ENCODE measurements around the gene TNC. TPM values are rescaled to one million over a fixed set of nuclear protein-coding genes. Genes with fewer than 3 reads are reported as not detected.

Gene TNC
- polyA plus RNA-seq, 1 experiment, result 648 TPM

DNA sequence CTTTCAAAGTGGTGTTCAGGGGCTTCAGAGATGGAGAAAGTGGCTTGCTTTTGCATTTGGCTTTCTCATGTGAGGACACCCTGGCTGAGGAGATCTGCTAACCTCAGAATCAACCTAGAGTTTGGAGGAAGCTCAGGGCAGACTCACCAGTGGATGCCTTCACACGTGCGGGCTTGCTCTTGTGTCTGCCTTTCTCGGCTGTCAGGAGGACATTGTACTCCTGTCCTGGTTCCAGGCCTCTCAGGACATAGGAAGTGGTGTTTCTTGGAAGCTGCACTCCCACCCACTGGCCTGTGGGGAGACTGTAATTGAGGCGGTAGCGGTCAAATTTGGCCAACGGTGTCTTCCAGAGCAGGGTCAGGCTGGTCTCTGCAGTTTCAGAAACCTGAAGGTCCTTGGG is 44.5 kb downstream of the TNC start:
- ChIA-PET POLR2A (no interaction called here), CTCF (no interaction called here)
- Histone ChIP-seq H3K27me3 (ENCODE audit: control insufficient read depth, insufficient read depth, low read length) (no peaks in the 10 kb centered on the region), H3K36me3 (ENCODE audit: control insufficient read depth, insufficient read depth, low read length) (peaks cover 16% of the 10 kb centered on the region), H3K4me3 (ENCODE audit: low read depth, low read length) (no peak overlapping the region)
- no peak for DNase-seq (ENCODE audit: low read depth)
- TF ChIP-seq, protein P1, sequence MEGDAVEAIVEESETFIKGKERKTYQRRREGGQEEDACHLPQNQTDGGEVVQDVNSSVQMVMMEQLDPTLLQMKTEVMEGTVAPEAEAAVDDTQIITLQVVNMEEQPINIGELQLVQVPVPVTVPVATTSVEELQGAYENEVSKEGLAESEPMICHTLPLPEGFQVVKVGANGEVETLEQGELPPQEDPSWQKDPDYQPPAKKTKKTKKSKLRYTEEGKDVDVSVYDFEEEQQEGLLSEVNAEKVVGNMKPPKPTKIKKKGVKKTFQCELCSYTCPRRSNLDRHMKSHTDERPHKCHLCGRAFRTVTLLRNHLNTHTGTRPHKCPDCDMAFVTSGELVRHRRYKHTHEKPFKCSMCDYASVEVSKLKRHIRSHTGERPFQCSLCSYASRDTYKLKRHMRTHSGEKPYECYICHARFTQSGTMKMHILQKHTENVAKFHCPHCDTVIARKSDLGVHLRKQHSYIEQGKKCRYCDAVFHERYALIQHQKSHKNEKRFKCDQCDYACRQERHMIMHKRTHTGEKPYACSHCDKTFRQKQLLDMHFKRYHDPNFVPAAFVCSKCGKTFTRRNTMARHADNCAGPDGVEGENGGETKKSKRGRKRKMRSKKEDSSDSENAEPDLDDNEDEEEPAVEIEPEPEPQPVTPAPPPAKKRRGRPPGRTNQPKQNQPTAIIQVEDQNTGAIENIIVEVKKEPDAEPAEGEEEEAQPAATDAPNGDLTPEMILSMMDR (IDR thresholded peaks at IDR 0.05; ENCODE audit: insufficient read depth, low read depth, low read length), result no peak

DNA sequence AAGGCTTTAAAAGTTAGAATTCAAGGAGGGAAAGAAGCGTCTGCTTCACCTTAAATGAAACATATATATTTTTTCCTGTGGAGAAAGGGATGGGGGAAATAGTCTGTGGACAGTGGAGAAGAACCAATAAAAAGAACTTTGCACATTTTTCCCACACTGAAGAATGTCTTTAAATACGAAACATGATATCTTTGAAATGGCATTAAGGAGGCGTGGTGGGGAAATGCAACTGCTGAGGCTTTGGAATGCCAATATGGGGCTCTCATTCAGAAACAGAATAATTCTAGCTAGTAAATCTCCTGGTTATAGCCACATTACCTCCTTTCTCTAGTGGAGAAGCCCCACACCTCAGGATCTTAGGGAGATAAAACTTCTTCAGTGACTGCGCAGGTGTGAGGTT is 46.8 kb downstream of the TNC start:
- TF ChIP-seq, protein P1 (IDR thresholded peaks at IDR 0.05; ENCODE audit: insufficient read depth, low read depth, low read length), result no peak
- ChIA-PET POLR2A (no interaction called here), CTCF (interaction anchor here (1.1 to 1.6 kb wide), 3 partner anchors 10 to 38 kb away, joined by 3 to 5 read pairs (median 4); no protein-coding TSS in a partner anchor)
- H3K36me3 ChIP-seq (ENCODE audit: control insufficient read depth, insufficient read depth, low read length), result peaks cover 14% of the 10 kb centered on the region
- H3K4me3 ChIP-seq (ENCODE audit: low read depth, low read length), result no peak overlapping the region
- H3K27me3 ChIP-seq (ENCODE audit: control insufficient read depth, insufficient read depth, low read length), result no peaks in the 10 kb centered on the region
- DNase-seq (ENCODE audit: low read depth), result peak; percentile 31

DNA sequence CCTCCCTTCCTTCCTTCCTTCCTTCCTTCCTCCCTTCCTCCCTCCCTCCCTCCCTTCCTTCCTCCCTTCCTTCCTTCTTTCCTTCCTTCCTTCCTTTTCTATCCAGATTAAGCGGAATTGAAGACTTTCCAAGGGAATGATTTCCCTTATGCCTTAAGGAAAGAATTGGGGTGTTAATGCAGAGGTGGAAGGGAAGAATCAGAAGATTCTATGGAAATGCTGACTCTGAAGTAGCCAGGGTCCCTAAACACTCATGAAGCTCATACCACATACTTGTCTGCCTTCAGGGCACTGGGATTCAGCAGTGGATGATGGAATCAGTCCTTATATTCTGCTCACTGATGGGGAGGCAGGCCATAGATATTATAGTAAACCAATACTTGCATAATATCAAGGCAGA is 48.2 kb downstream of the TNC start:
- H3K36me3 ChIP-seq (ENCODE audit: control insufficient read depth, insufficient read depth, low read length), result peaks cover 11% of the 10 kb centered on the region
- no peaks in the 10 kb centered on the region for H3K27me3 ChIP-seq (ENCODE audit: control insufficient read depth, insufficient read depth, low read length)
- POLR2A ChIA-PET, result no interaction called here
- DNase-seq (ENCODE audit: low read depth), result no peak
- CTCF ChIA-PET, result interaction anchor here (1.2 kb wide), 1 partner anchor 35 kb away, joined by 3 read pairs; no protein-coding TSS in a partner anchor
- H3K4me3 ChIP-seq (ENCODE audit: low read depth, low read length), result no peak overlapping the region
- TF ChIP-seq, protein P1 (IDR thresholded peaks at IDR 0.05; ENCODE audit: insufficient read depth, low read depth, low read length), result no peak

DNA sequence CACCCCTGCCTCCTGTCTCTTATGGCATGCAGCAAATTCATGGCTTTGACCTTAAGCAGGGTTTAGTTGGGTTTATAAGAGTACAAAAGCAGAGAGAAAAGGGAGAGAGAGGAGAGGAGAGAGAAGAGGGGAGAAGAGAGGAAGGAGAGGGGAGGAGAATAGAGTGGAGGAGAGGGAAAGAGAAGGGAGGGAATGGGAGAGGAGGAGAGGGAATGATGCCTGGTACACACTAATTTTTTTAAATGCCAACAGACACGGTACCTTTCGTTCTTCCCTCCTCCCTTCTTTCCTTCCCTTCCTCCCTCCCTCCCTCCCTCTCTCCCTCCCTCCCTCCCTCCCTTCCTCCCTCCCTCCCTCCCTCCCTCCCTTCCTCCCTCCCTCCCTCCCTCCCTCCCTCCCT is 48.7 kb downstream of the TNC start:
- Histone ChIP-seq H3K4me3 (ENCODE audit: low read depth, low read length) (no peak overlapping the region), H3K36me3 (ENCODE audit: control insufficient read depth, insufficient read depth, low read length) (peaks cover 11% of the 10 kb centered on the region), H3K27me3 (ENCODE audit: control insufficient read depth, insufficient read depth, low read length) (no peaks in the 10 kb centered on the region)
- no peak for DNase-seq (ENCODE audit: low read depth)
- POLR2A ChIA-PET, result no interaction called here
- CTCF ChIA-PET, result interaction anchor here (0.8 to 1.2 kb wide), 2 partner anchors 35 to 54 kb away, joined by 3 read pairs; no protein-coding TSS in a partner anchor
- TF ChIP-seq, protein P1 (IDR thresholded peaks at IDR 0.05; ENCODE audit: insufficient read depth, low read depth, low read length), result no peak

DNA sequence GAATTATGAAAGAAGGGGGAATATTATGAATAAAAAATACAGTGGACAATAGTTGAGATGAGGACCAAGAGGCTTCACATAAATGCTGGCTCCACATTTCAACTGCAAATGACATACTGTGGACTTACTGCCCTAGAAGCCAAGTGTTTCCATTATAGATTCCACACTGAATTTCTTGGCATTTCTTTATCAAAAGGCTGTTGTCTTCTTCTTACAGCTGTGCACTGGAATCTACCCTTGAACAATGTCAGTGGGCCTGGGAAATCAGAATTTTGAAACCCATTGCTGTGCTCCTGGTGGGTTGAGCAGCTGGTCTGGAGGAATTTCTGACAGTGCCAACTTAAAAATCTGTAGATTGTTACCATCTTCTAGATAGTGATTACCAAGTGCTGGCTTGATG is 49.9 kb downstream of the TNC start:
- peaks cover 5% of the 10 kb centered on the region for H3K36me3 ChIP-seq (ENCODE audit: control insufficient read depth, insufficient read depth, low read length)
- POLR2A ChIA-PET, result no interaction called here
- CTCF ChIA-PET, result no interaction called here
- TF ChIP-seq, protein P1 (IDR thresholded peaks at IDR 0.05; ENCODE audit: insufficient read depth, low read depth, low read length), result no peak
- DNase-seq (ENCODE audit: low read depth), result no peak
- H3K4me3 ChIP-seq (ENCODE audit: low read depth, low read length), result no peak overlapping the region
- H3K27me3 ChIP-seq (ENCODE audit: control insufficient read depth, insufficient read depth, low read length), result no peaks in the 10 kb centered on the region

Measured in BJ (cell line).